HEK293 (cell line): Measurements from ENCODE around the gene FASLG.

ENCODE experiments used
- MYNN ChIP-seq: fragments of 450-650 bp; formaldehyde crosslinking; IDR thresholded peaks from 2 replicates; pipeline ENCODE4 v1.5.1; 2016; ENCODE audit warnings: missing biosample characterization, missing genetic modification characterization, borderline replicate concordance
- TCF7L2 ChIP-seq: IDR thresholded peaks from 2 replicates; pipeline ENCODE4 v1.6.1; 2011; ENCODE audit warnings: low read depth, mild to moderate bottlenecking, inconsistent platforms, low read length, moderate library complexity, borderline replicate concordance
- ZNF239 ChIP-seq: fragments of 450-650 bp; formaldehyde crosslinking; IDR thresholded peaks from 2 replicates; pipeline ENCODE4 v1.5.1; 2016; ENCODE audit warnings: missing biosample characterization, missing genetic modification characterization
- TF ChIP-seq, protein P1 (sequence below): fragments of 450-650 bp; formaldehyde crosslinking; IDR thresholded peaks from 2 replicates; pipeline ENCODE4 v1.5.1; 2016; ENCODE audit warnings: missing biosample characterization, missing genetic modification characterization
- TF ChIP-seq, protein P2 (sequence below): fragments of 450-650 bp; formaldehyde crosslinking; IDR thresholded peaks from 2 replicates; pipeline ENCODE4 v1.5.1; 2016; ENCODE audit warnings: missing biosample characterization, missing genetic modification characterization

DNA sequence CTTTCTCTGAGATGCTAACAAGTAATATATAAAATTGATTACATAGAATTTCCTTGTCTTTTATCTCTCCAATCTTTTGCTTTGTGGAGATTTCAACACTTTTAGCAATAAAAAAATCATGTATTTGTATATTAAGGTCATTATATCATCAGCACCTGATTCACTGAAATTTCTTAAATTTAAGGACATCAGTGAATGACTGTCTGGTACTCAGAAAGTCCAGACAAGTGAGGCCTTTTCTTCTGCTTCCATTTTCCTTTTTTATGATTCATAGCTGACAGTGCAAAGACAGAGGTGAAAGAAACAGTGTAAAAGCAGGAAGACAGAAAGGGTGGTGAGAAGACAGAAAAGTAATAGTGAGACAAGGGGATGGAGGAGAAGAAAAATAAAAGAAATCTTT is 54.6 kb downstream of the FASLG start:
- TF ChIP-seq, protein P1, sequence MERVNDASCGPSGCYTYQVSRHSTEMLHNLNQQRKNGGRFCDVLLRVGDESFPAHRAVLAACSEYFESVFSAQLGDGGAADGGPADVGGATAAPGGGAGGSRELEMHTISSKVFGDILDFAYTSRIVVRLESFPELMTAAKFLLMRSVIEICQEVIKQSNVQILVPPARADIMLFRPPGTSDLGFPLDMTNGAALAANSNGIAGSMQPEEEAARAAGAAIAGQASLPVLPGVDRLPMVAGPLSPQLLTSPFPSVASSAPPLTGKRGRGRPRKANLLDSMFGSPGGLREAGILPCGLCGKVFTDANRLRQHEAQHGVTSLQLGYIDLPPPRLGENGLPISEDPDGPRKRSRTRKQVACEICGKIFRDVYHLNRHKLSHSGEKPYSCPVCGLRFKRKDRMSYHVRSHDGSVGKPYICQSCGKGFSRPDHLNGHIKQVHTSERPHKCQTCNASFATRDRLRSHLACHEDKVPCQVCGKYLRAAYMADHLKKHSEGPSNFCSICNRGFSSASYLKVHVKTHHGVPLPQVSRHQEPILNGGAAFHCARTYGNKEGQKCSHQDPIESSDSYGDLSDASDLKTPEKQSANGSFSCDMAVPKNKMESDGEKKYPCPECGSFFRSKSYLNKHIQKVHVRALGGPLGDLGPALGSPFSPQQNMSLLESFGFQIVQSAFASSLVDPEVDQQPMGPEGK (tag by site-specific recombination): no peak
- TF ChIP-seq MYNN (tag by site-specific recombination) (no peak), ZNF239 (tag by site-specific recombination) (no peak), TCF7L2 (no peak)
- TF ChIP-seq, protein P2, sequence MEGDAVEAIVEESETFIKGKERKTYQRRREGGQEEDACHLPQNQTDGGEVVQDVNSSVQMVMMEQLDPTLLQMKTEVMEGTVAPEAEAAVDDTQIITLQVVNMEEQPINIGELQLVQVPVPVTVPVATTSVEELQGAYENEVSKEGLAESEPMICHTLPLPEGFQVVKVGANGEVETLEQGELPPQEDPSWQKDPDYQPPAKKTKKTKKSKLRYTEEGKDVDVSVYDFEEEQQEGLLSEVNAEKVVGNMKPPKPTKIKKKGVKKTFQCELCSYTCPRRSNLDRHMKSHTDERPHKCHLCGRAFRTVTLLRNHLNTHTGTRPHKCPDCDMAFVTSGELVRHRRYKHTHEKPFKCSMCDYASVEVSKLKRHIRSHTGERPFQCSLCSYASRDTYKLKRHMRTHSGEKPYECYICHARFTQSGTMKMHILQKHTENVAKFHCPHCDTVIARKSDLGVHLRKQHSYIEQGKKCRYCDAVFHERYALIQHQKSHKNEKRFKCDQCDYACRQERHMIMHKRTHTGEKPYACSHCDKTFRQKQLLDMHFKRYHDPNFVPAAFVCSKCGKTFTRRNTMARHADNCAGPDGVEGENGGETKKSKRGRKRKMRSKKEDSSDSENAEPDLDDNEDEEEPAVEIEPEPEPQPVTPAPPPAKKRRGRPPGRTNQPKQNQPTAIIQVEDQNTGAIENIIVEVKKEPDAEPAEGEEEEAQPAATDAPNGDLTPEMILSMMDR: no peak
